WTC11 (cell line): ENCODE results near the gene CNFN. TPM values are rescaled to one million over a fixed set of nuclear protein-coding genes. Genes with fewer than 3 reads are reported as not detected.

Source experiments
- AR ChIP-seq: fragments of 250-450 bp; sonication (Bioruptor Pico); IDR thresholded peaks from 2 replicates; pipeline ENCODE4 v1.9.0; 2021; ENCODE audit warnings: mild to moderate bottlenecking
- ARID4B ChIP-seq: sonication (generic); formaldehyde crosslinking; IDR thresholded peaks from 2 replicates; pipeline ENCODE4 v1.8.0; 2023; ENCODE audit warnings: missing genetic modification reagents, mild to moderate bottlenecking, borderline replicate concordance
- ATF2 ChIP-seq: sonication (generic); formaldehyde crosslinking; IDR thresholded peaks from 2 replicates; pipeline ENCODE4 v1.8.1; 2022; ENCODE audit warnings: low read depth, missing genetic modification reagents, borderline replicate concordance
- CDX4 ChIP-seq: fragments of 250-450 bp; sonication (Bioruptor Pico); IDR thresholded peaks from 2 replicates; pipeline ENCODE4 v1.9.0; 2021; ENCODE audit warnings: moderate library complexity, mild to moderate bottlenecking, inconsistent platforms, borderline replicate concordance
- CREM ChIP-seq: sonication (generic); formaldehyde crosslinking; IDR thresholded peaks from 2 replicates; pipeline ENCODE4 v1.8.1; 2022; ENCODE audit warnings: mild to moderate bottlenecking, missing genetic modification reagents, moderate library complexity
- E2F4 ChIP-seq: sonication (generic); formaldehyde crosslinking; IDR thresholded peaks from 2 replicates; pipeline ENCODE4 v1.8.1; 2022; ENCODE audit warnings: low read depth, mild to moderate bottlenecking, moderate library complexity, missing genetic modification reagents, borderline replicate concordance
- ESRRA ChIP-seq: sonication (generic); formaldehyde crosslinking; IDR thresholded peaks from 2 replicates; pipeline ENCODE4 v1.8.1; 2022; ENCODE audit warnings: mild to moderate bottlenecking, missing genetic modification reagents, borderline replicate concordance
- GRHL2 ChIP-seq: fragments of 250-450 bp; sonication (Bioruptor Pico); IDR thresholded peaks from 2 replicates; pipeline ENCODE4 v1.8.0; 2022; ENCODE audit warnings: mild to moderate bottlenecking, moderate library complexity; ENCODE audit not compliant: insufficient replicate concordance, severe bottlenecking
- HMGA2 ChIP-seq: fragments of 250-450 bp; sonication (Bioruptor Pico); IDR thresholded peaks from 2 replicates; pipeline ENCODE4 v1.4.0; 2021; ENCODE audit warnings: mild to moderate bottlenecking, moderate library complexity
- IRF2 ChIP-seq: sonication (generic); formaldehyde crosslinking; IDR thresholded peaks from 2 replicates; pipeline ENCODE4 v1.8.0; 2022; ENCODE audit warnings: low read depth, missing genetic modification reagents, borderline replicate concordance
- JAZF1 ChIP-seq: fragments of 250-450 bp; sonication (Bioruptor Pico); IDR thresholded peaks from 2 replicates; pipeline ENCODE4 v1.9.0; 2021; ENCODE audit warnings: moderate library complexity, mild to moderate bottlenecking, inconsistent platforms
- MLX ChIP-seq: sonication (generic); formaldehyde crosslinking; IDR thresholded peaks from 2 replicates; pipeline ENCODE4 v1.8.1; 2023; ENCODE audit warnings: mild to moderate bottlenecking, missing genetic modification reagents, moderate library complexity
- MXD4 ChIP-seq: fragments of 250-450 bp; sonication (Bioruptor Pico); IDR thresholded peaks from 2 replicates; pipeline ENCODE4 v1.8.0; 2021; ENCODE audit warnings: mild to moderate bottlenecking, moderate library complexity, borderline replicate concordance
- MYBL2 ChIP-seq: sonication (generic); formaldehyde crosslinking; IDR thresholded peaks from 2 replicates; pipeline ENCODE4 v1.8.1; 2023; ENCODE audit warnings: mild to moderate bottlenecking, moderate library complexity, missing genetic modification reagents
- OVOL2 ChIP-seq: fragments of 250-450 bp; sonication (Bioruptor Pico); IDR thresholded peaks from 2 replicates; pipeline ENCODE4 v1.9.0; 2021; ENCODE audit warnings: mild to moderate bottlenecking, borderline replicate concordance
- SMAD3 ChIP-seq: sonication (generic); formaldehyde crosslinking; IDR thresholded peaks from 2 replicates; pipeline ENCODE4 v1.8.0; 2022; ENCODE audit warnings: missing genetic modification reagents, mild to moderate bottlenecking, borderline replicate concordance
- TCF7 ChIP-seq: sonication (generic); formaldehyde crosslinking; IDR thresholded peaks from 2 replicates; pipeline ENCODE4 v1.8.0; 2022; ENCODE audit warnings: mild to moderate bottlenecking, low read depth, missing genetic modification reagents, moderate library complexity
- ZNF281 ChIP-seq: sonication (generic); formaldehyde crosslinking; IDR thresholded peaks from 2 replicates; pipeline ENCODE4 v1.8.0; 2023; ENCODE audit warnings: mild to moderate bottlenecking, missing genetic modification reagents
- ZNF317 ChIP-seq: sonication (generic); formaldehyde crosslinking; IDR thresholded peaks from 2 replicates; pipeline ENCODE4 v1.8.1; 2023; ENCODE audit warnings: low read depth, mild to moderate bottlenecking, moderate library complexity, missing genetic modification reagents, borderline replicate concordance
- ZNF416 ChIP-seq: fragments of 250-450 bp; sonication (Bioruptor Pico); IDR thresholded peaks from 2 replicates; pipeline ENCODE4 v1.9.0; 2021; ENCODE audit warnings: mild to moderate bottlenecking, inconsistent platforms
- ZSCAN18 ChIP-seq: fragments of 250-450 bp; sonication (Bioruptor Pico); IDR thresholded peaks from 2 replicates; pipeline ENCODE4 v2.1.2; 2022; ENCODE audit warnings: mild to moderate bottlenecking, moderate library complexity
- total RNA-seq: library from RNA; stranded (reverse); gene quantifications from 3 replicates; pipeline ENCODE4 v1.2.3, GENCODE V29; 2021

Gene CNFN
- total RNA-seq, 1 experiment from 2014 or later = 9.6 TPM

GRCh38 chr19:42401365-42402303, 11.5 kb upstream of the CNFN start (continued):
- no peak for TF ChIP-seq MXD4 (CRISPR knock-in tag)
- no peak for TF ChIP-seq ZNF281
- no peak for TF ChIP-seq IRF2 (CRISPR knock-in tag)
- TF ChIP-seq SMAD3 (CRISPR knock-in tag) = peak; percentile 63; the same call in 1 of the 2 replicates
- TF ChIP-seq MYBL2 (CRISPR knock-in tag) = no peak
- no peak for TF ChIP-seq ESRRA (CRISPR knock-in tag)
- TF ChIP-seq ZNF317 (CRISPR knock-in tag) = no peak
- TF ChIP-seq E2F4 (CRISPR knock-in tag) = no peak
- TF ChIP-seq OVOL2 = no peak
- TF ChIP-seq ZNF416 (CRISPR knock-in tag) = 0 out of 2 replicates have a peak, but pooled peaks have one; percentile 35
- no peak for TF ChIP-seq MLX (CRISPR knock-in tag)
- TF ChIP-seq ATF2 = no peak
- no peak for TF ChIP-seq CREM (CRISPR knock-in tag)
- TF ChIP-seq ZSCAN18 (CRISPR knock-in tag) = no peak
- TF ChIP-seq ARID4B (CRISPR knock-in tag) = 0 out of 2 replicates have a peak, but pooled peaks have one; percentile 39
- no peak for TF ChIP-seq GRHL2
- TF ChIP-seq AR = no peak
- no peak for TF ChIP-seq TCF7
- no peak for TF ChIP-seq JAZF1 (CRISPR knock-in tag)
- no peak for TF ChIP-seq HMGA2 (CRISPR knock-in tag)
- no peak for TF ChIP-seq CDX4 (CRISPR knock-in tag)
